H1 (cell line): ENCODE measurements around the gene MXD4. TPM values are rescaled to one million over a fixed set of nuclear protein-coding genes. Genes with fewer than 3 reads are reported as not detected.

ENCODE experiments used
- BCL11A ChIP-seq, 2 experiments: IDR thresholded peaks; one replicate each; pipeline ENCODE4 v1.6.1; 2011; ENCODE audit warnings: low read depth in 2 of 2, low read length in 2 of 2, mild to moderate bottlenecking in 2 of 2
- GTF2F1 ChIP-seq: IDR thresholded peaks from 2 replicates; pipeline ENCODE4 v1.6.1; 2012; ENCODE audit warnings: low read depth, low read length, improper control_type of control experiment, borderline replicate concordance
- MAFK ChIP-seq: IDR thresholded peaks from 2 replicates; pipeline ENCODE4 v1.6.1; 2012; ENCODE audit warnings: low read depth, mild to moderate bottlenecking, improper control_type of control experiment, low read length
- PHF8 ChIP-seq: fragments of 200-600 bp; sonication (generic); conservative IDR thresholded peaks from 2 replicates; pipeline ENCODE4 v1.7.1; 2012; ENCODE audit warnings: low read depth, mild to moderate bottlenecking, inconsistent platforms, low read length, moderate library complexity
- POLR2AphosphoS5 ChIP-seq: IDR thresholded peaks from 2 replicates; pipeline ENCODE4 v1.6.1; 2011; ENCODE audit warnings: low read depth, low read length
- SUZ12 ChIP-seq: fragments of 200-600 bp; sonication (generic); IDR thresholded peaks from 2 replicates; pipeline ENCODE4 v1.6.1; 2012; ENCODE audit warnings: mild to moderate bottlenecking, inconsistent platforms, low read length, moderate library complexity, mixed read lengths
- polyA plus RNA-seq, 7 experiments: library from polyadenylated mRNA; depleted of rRNA in 3 of 7; stranded (reverse) in 5 of 7; unstranded in 2 of 7; fragments of >200 nt in 5 of 7; fragments of 200-250 nt in 2 of 7; gene quantifications; 1 replicate in 5 of 7; 2 replicates in 1 of 7; 4 replicates in 1 of 7; pipeline versions ENCODE4 v1.2.1 to v1.2.3, GENCODE V29; 2011 to 2013; ENCODE audit warnings: missing spikeins in 2 of 7, mixed read lengths in 2 of 7
- total RNA-seq: library from RNA; stranded (reverse); fragmentation: NEBNext Ultra II Directional; extraction: Animal tissue kit (Norgen Biotek cat#: 25700); gene quantifications from 2 replicates; pipeline ENCODE4 v1.2.1, GENCODE V29; 2021

The MXD4 gene
- total and polyA plus RNA-seq, 2 of the 8 experiments (the other 6 are each of a cell fraction or from before 2014, with no cell fraction given) = 18.0 to 20.8 TPM

DNA sequence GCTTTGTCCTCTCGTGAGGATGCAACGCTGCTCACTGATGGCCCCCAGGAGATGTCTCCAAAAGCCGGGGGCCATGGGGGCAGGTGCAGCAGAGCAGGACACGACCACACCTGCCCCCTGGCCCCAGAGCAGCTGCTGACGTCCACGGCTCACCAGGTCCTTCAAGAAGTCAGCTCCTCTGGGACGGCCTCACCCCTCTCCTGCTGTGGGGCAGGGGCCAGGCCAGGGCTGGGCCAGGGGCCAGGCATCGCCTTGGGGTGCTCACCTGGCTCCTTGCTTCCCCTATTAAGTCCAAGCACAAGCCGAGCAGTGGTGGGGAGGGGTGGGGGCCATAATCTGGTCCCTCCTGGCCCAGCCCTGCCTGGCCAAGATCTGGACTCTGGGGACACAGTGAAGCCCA is 28.6 kb upstream of the MXD4 start (continued):
- TF ChIP-seq MAFK = no peak
- TF ChIP-seq PHF8 = no peak
- no peak for TF ChIP-seq POLR2AphosphoS5
- no peak for TF ChIP-seq SUZ12
- no peak for TF ChIP-seq GTF2F1
- TF ChIP-seq BCL11A (IDR thresholded peaks at IDR 0.05; ENCODE audit: low read depth in 2 of 2, low read length in 2 of 2) = no peak
